ENCODE measurements around the gene FOXE1. TPM values are rescaled to one million over a fixed set of nuclear protein-coding genes. Genes with fewer than 3 reads are reported as not detected.

Gene FOXE1
- total RNA-seq, 1 donor from 2014 or later: not detected

GRCh38 chr9:97859346-97859745, 6.3 kb downstream of the FOXE1 start:
- TF ChIP-seq CTCF (IDR thresholded peaks at IDR 0.05; ENCODE audit: borderline replicate concordance): no peak
- H3K27ac ChIP-seq (replicated peaks): no peak overlapping the region
- no peak overlapping the region for H3K4me3 ChIP-seq
- intact Hi-C loops (cut with micrococcal nuclease): no loop called here
- H3K36me3 ChIP-seq: no peaks in the 10 kb centered on the region
- H3K27me3 ChIP-seq (ENCODE audit: low read depth): peaks cover 100% of the 10 kb centered on the region
- no peak for DNase-seq
- peaks cover 10% of the 10 kb centered on the region for H3K4me1 ChIP-seq
- no peaks in the 10 kb centered on the region for H3K9me3 ChIP-seq (replicated peaks)

GRCh38 chr9:97860451-97861147, 7.6 kb downstream of the FOXE1 start:
- H3K4me1 ChIP-seq: peaks cover 10% of the 10 kb centered on the region

GRCh38 chr9:97861148-97861475, 8.1 kb downstream of the FOXE1 start:
- TF ChIP-seq CTCF (IDR thresholded peaks at IDR 0.05; ENCODE audit: borderline replicate concordance): no peak
- intact Hi-C loops (cut with micrococcal nuclease): no loop called here
- Histone ChIP-seq H3K27me3 (ENCODE audit: low read depth) (peaks cover 98% of the 10 kb centered on the region), H3K4me1 (peaks cover 10% of the 10 kb centered on the region), H3K27ac (replicated peaks) (no peak overlapping the region), H3K9me3 (replicated peaks) (peaks cover 12% of the 10 kb centered on the region), H3K36me3 (peaks cover 4% of the 10 kb centered on the region), H3K4me3 (no peak overlapping the region)
- DNase-seq: no peak

More at GRCh38 chr9:97860451-97861147, 7.6 kb downstream of the FOXE1 start:
- no peak for DNase-seq
- H3K9me3 ChIP-seq (replicated peaks): peaks cover 7% of the 10 kb centered on the region
- peaks cover 98% of the 10 kb centered on the region for H3K27me3 ChIP-seq (ENCODE audit: low read depth)
- intact Hi-C loops (cut with micrococcal nuclease): no loop called here
- no peak overlapping the region for H3K27ac ChIP-seq (replicated peaks)
- TF ChIP-seq CTCF (IDR thresholded peaks at IDR 0.05; ENCODE audit: borderline replicate concordance): no peak
- H3K36me3 ChIP-seq: no peaks in the 10 kb centered on the region
- H3K4me3 ChIP-seq: no peak overlapping the region

- DNase-seq: no peak
- Histone ChIP-seq H3K4me3 (no peak overlapping the region), H3K27me3 (ENCODE audit: low read depth) (peaks cover 84% of the 10 kb centered on the region), H3K9me3 (replicated peaks) (peaks cover 24% of the 10 kb centered on the region), H3K27ac (replicated peaks) (no peak overlapping the region), H3K36me3 (peaks cover 4% of the 10 kb centered on the region), H3K4me1 (no peaks in the 10 kb centered on the region)
- no peak for TF ChIP-seq CTCF (IDR thresholded peaks at IDR 0.05; ENCODE audit: borderline replicate concordance)
- intact Hi-C loops (cut with micrococcal nuclease): no loop called here
Measured at GRCh38 chr9:97863314-97863713, 10.3 kb downstream of the FOXE1 start.

- H3K27ac ChIP-seq (replicated peaks): no peak overlapping the region
- TF ChIP-seq CTCF (IDR thresholded peaks at IDR 0.05; ENCODE audit: borderline replicate concordance): no peak
- H3K4me1 ChIP-seq: no peaks in the 10 kb centered on the region
- peaks cover 24% of the 10 kb centered on the region for H3K9me3 ChIP-seq (replicated peaks)
- DNase-seq: no peak
- intact Hi-C loops (cut with micrococcal nuclease): no loop called here
- H3K36me3 ChIP-seq: peaks cover 4% of the 10 kb centered on the region
- H3K27me3 ChIP-seq (ENCODE audit: low read depth): peaks cover 82% of the 10 kb centered on the region
- H3K4me3 ChIP-seq: no peak overlapping the region
Measured at GRCh38 chr9:97864396-97864795, 11.4 kb downstream of the FOXE1 start.

Measured in left ventricle myocardium inferior (tissue), 1 donor.